ENCODE measurements around the gene SLC35E2B.
A peak's percentile ranks its signal among the peaks of the same experiment; 100 is the strongest.
"Not testable (repeated sequence)": the region's sequence is repeated elsewhere in the genome, so short reads cannot be mapped to it uniquely, and the experiment has no call there.

The SLC35E2B gene

GRCh38 chr1:1697358-1698183, 5.0 kb upstream of the SLC35E2B start:
- not testable (repeated sequence) for H3K4me3 Mint-ChIP-seq; ATAC-seq (replicated peaks; ENCODE audit: extremely low read depth, poor library complexity, severe bottlenecking); H3K4me1 Mint-ChIP-seq; H3K36me3 Mint-ChIP-seq (ENCODE audit: insufficient read depth); H3K27me3 Mint-ChIP-seq; DNase-seq (ENCODE audit: low spot score in 2 of 2); H3K27ac Mint-ChIP-seq (ENCODE audit: low read depth); H3K9me3 Mint-ChIP-seq

GRCh38 chr1:1696431-1697357, 4.1 kb upstream of the SLC35E2B start:
- ATAC-seq (replicated peaks; ENCODE audit: extremely low read depth, poor library complexity, severe bottlenecking); H3K27me3 Mint-ChIP-seq; H3K4me3 Mint-ChIP-seq; H3K9me3 Mint-ChIP-seq; H3K36me3 Mint-ChIP-seq (ENCODE audit: insufficient read depth); DNase-seq (ENCODE audit: low spot score in 2 of 2); H3K4me1 Mint-ChIP-seq: not testable (repeated sequence)
- peak overlapping the region; percentile 10 for H3K27ac Mint-ChIP-seq (ENCODE audit: low read depth)

GRCh38 chr1:1692324-1692713, 276 bp downstream of the SLC35E2B start:
- not testable (repeated sequence) for H3K27me3 Mint-ChIP-seq; H3K4me1 Mint-ChIP-seq; H3K36me3 Mint-ChIP-seq (ENCODE audit: insufficient read depth); H3K9me3 Mint-ChIP-seq
- Mint-ChIP-seq H3K4me3 (peak overlapping the region; percentile 59), H3K27ac (ENCODE audit: low read depth) (peak overlapping the region; percentile 73)
- peak; percentile 53 for ATAC-seq (replicated peaks; ENCODE audit: extremely low read depth, poor library complexity, severe bottlenecking)
- DNase-seq (ENCODE audit: low spot score in 2 of 2) = peak in 1 of 2 donors; percentile 61

GRCh38 chr1:1691443-1691842, 1.2 kb downstream of the SLC35E2B start:
- not testable (repeated sequence) for H3K36me3 Mint-ChIP-seq (ENCODE audit: insufficient read depth); H3K27ac Mint-ChIP-seq (ENCODE audit: low read depth); H3K4me3 Mint-ChIP-seq; ATAC-seq (replicated peaks; ENCODE audit: extremely low read depth, poor library complexity, severe bottlenecking); H3K9me3 Mint-ChIP-seq; H3K27me3 Mint-ChIP-seq; H3K4me1 Mint-ChIP-seq; DNase-seq (ENCODE audit: low spot score in 2 of 2)

GRCh38 chr1:1689526-1689925, 3.1 kb downstream of the SLC35E2B start:
- peak overlapping the region; percentile 27 for H3K4me3 Mint-ChIP-seq

GRCh38 chr1:1687846-1688245, 4.7 kb downstream of the SLC35E2B start:
- Mint-ChIP-seq H3K27ac (ENCODE audit: low read depth) (peak overlapping the region; percentile 19), H3K4me3 (no peak overlapping the region), H3K27me3 (no peaks in the 10 kb centered on the region), H3K36me3 (ENCODE audit: insufficient read depth) (peaks cover 25% of the 10 kb centered on the region), H3K9me3 (no peaks in the 10 kb centered on the region), H3K4me1 (peaks cover 23% of the 10 kb centered on the region)
- ATAC-seq (replicated peaks; ENCODE audit: extremely low read depth, poor library complexity, severe bottlenecking) = no peak
- DNase-seq (ENCODE audit: low spot score in 2 of 2) = no peak

More at GRCh38 chr1:1689526-1689925, 3.1 kb downstream of the SLC35E2B start:
- not testable (repeated sequence) for H3K9me3 Mint-ChIP-seq; ATAC-seq (replicated peaks; ENCODE audit: extremely low read depth, poor library complexity, severe bottlenecking); H3K27ac Mint-ChIP-seq (ENCODE audit: low read depth); DNase-seq (ENCODE audit: low spot score in 2 of 2); H3K4me1 Mint-ChIP-seq; H3K27me3 Mint-ChIP-seq
- H3K36me3 Mint-ChIP-seq (ENCODE audit: insufficient read depth) = peaks cover 15% of the 10 kb centered on the region

- DNase-seq (ENCODE audit: low spot score in 2 of 2) (no peak), ATAC-seq (replicated peaks; ENCODE audit: extremely low read depth, poor library complexity, severe bottlenecking) (peak; percentile 32)
- Mint-ChIP-seq H3K36me3 (ENCODE audit: insufficient read depth) (peaks cover 27% of the 10 kb centered on the region), H3K9me3 (no peaks in the 10 kb centered on the region), H3K4me3 (peak overlapping the region; percentile 9), H3K27me3 (no peaks in the 10 kb centered on the region), H3K27ac (ENCODE audit: low read depth) (no peak overlapping the region), H3K4me1 (peaks cover 27% of the 10 kb centered on the region)
Measured at GRCh38 chr1:1684031-1684681, 8.4 kb downstream of the SLC35E2B start.

- no peaks in the 10 kb centered on the region for H3K27me3 Mint-ChIP-seq
- ATAC-seq (replicated peaks; ENCODE audit: extremely low read depth, poor library complexity, severe bottlenecking) (no peak), DNase-seq (ENCODE audit: low spot score in 2 of 2) (no peak)
- no peaks in the 10 kb centered on the region for H3K9me3 Mint-ChIP-seq
- peaks cover 32% of the 10 kb centered on the region for H3K4me1 Mint-ChIP-seq
- no peak overlapping the region for H3K27ac Mint-ChIP-seq (ENCODE audit: low read depth)
- H3K36me3 Mint-ChIP-seq (ENCODE audit: insufficient read depth) = peaks cover 27% of the 10 kb centered on the region
- no peak overlapping the region for H3K4me3 Mint-ChIP-seq
Measured at GRCh38 chr1:1683104-1683905, 9.3 kb downstream of the SLC35E2B start.

- Mint-ChIP-seq H3K27me3 (no peaks in the 10 kb centered on the region), H3K9me3 (no peaks in the 10 kb centered on the region), H3K4me1 (peaks cover 35% of the 10 kb centered on the region), H3K36me3 (ENCODE audit: insufficient read depth) (peaks cover 27% of the 10 kb centered on the region), H3K27ac (ENCODE audit: low read depth) (no peak overlapping the region), H3K4me3 (no peak overlapping the region)
- ATAC-seq (replicated peaks; ENCODE audit: extremely low read depth, poor library complexity, severe bottlenecking) (no peak), DNase-seq (ENCODE audit: low spot score in 2 of 2) (no peak)
Measured at GRCh38 chr1:1680912-1681273, 11.7 kb downstream of the SLC35E2B start.

GRCh38 chr1:1680031-1680911, 12.3 kb downstream of the SLC35E2B start:
- H3K27me3 Mint-ChIP-seq = no peaks in the 10 kb centered on the region
- DNase-seq (ENCODE audit: low spot score in 2 of 2) = no peak
- H3K27ac Mint-ChIP-seq (ENCODE audit: low read depth) = no peak overlapping the region
- H3K4me1 Mint-ChIP-seq = peaks cover 35% of the 10 kb centered on the region
- H3K36me3 Mint-ChIP-seq (ENCODE audit: insufficient read depth) = peaks cover 24% of the 10 kb centered on the region
- no peak overlapping the region for H3K4me3 Mint-ChIP-seq
- H3K9me3 Mint-ChIP-seq = no peaks in the 10 kb centered on the region
- ATAC-seq (replicated peaks; ENCODE audit: extremely low read depth, poor library complexity, severe bottlenecking) = no peak

- Mint-ChIP-seq H3K27ac (ENCODE audit: low read depth) (peak overlapping the region; percentile 96), H3K4me3 (peak overlapping the region; percentile 84), H3K27me3 (no peaks in the 10 kb centered on the region), H3K4me1 (peaks cover 30% of the 10 kb centered on the region), H3K36me3 (ENCODE audit: insufficient read depth) (peaks cover 15% of the 10 kb centered on the region), H3K9me3 (no peaks in the 10 kb centered on the region)
- no peak for ATAC-seq (replicated peaks; ENCODE audit: extremely low read depth, poor library complexity, severe bottlenecking)
- DNase-seq (ENCODE audit: low spot score in 2 of 2) = peak in 1 of 2 donors; percentile 33
Measured at GRCh38 chr1:1678581-1679380, 13.8 kb downstream of the SLC35E2B start.

Data from central memory CD8-positive, alpha-beta T cell (primary cell).